Hepatocyte (in vitro differentiated cells): ENCODE data around the gene TOX4. TPM values are rescaled to one million over a fixed set of nuclear protein-coding genes. Genes with fewer than 3 reads are reported as not detected.

Experiments
- DNase-seq: peaks from one replicate; pipeline ENCODE4 v3.0.0-alpha.2; 2016; ENCODE audit warnings: low spot score
- H2AFZ ChIP-seq: fragments of 200-600 bp; sonication (generic); 2 replicates; pipeline ENCODE4 v1.6.0; 2016; ENCODE audit warnings: antibody characterized with exemption, mild to moderate bottlenecking
- H3K27ac ChIP-seq: fragments of 200-600 bp; sonication (generic); 2 replicates; pipeline ENCODE4 v1.5.1; 2016; ENCODE audit warnings: mild to moderate bottlenecking
- H3K27me3 ChIP-seq: fragments of 200-600 bp; sonication (generic); 2 replicates; pipeline ENCODE4 v1.6.1; 2016
- H3K36me3 ChIP-seq: fragments of 200-600 bp; sonication (generic); replicated peaks from 2 replicates; pipeline ENCODE4 v1.5.1; 2016; ENCODE audit warnings: low read depth; ENCODE audit not compliant: insufficient read depth
- H3K4me1 ChIP-seq: fragments of 200-600 bp; sonication (generic); 2 replicates; pipeline ENCODE4 v1.5.1; 2016; ENCODE audit warnings: mild to moderate bottlenecking, moderate library complexity; ENCODE audit not compliant: insufficient read depth
- H3K4me2 ChIP-seq: fragments of 200-600 bp; sonication (generic); 2 replicates; pipeline ENCODE4 v1.6.0; 2016
- H3K4me3 ChIP-seq: fragments of 200-600 bp; sonication (generic); 2 replicates; pipeline ENCODE4 v1.5.1; 2016; ENCODE audit warnings: mild to moderate bottlenecking
- H3K79me2 ChIP-seq: fragments of 200-600 bp; sonication (generic); 2 replicates; pipeline ENCODE4 v1.6.0; 2017; ENCODE audit warnings: mild to moderate bottlenecking
- H3K9me2 ChIP-seq: fragments of 200-600 bp; sonication (generic); replicated peaks from 2 replicates; pipeline ENCODE4 v1.6.0; 2017; ENCODE audit warnings: mild to moderate bottlenecking; ENCODE audit not compliant: insufficient read depth
- H3K9me3 ChIP-seq: fragments of 200-600 bp; sonication (generic); 2 replicates; pipeline ENCODE4 v1.5.1; 2016; ENCODE audit warnings: low read depth, mild to moderate bottlenecking
- H4K20me1 ChIP-seq: fragments of 200-600 bp; sonication (generic); 2 replicates; pipeline ENCODE4 v1.6.0; 2016; ENCODE audit warnings: mild to moderate bottlenecking; ENCODE audit not compliant: insufficient read depth, poor library complexity, severe bottlenecking
- CTCF ChIP-seq: fragments of 200-600 bp; sonication (generic); IDR thresholded peaks from 2 replicates; pipeline ENCODE4 v1.5.1; 2016; ENCODE audit warnings: antibody characterized with exemption, mild to moderate bottlenecking; ENCODE audit not compliant: poor library complexity
- EZH2 ChIP-seq: fragments of 200-600 bp; sonication (generic); IDR thresholded peaks from 2 replicates; pipeline ENCODE4 v1.6.1; 2016; ENCODE audit warnings: antibody characterized with exemption, mild to moderate bottlenecking, borderline replicate concordance
- EZH2phosphoT487 ChIP-seq: fragments of 200-600 bp; sonication (generic); IDR thresholded peaks from one replicate; pipeline ENCODE4 v1.6.1; 2018; ENCODE audit warnings: antibody characterized with exemption, mild to moderate bottlenecking, low read depth, moderate library complexity; ENCODE audit not compliant: unreplicated experiment, severe bottlenecking
- WGBS: methylation state at CpG from one replicate; pipeline ENCODE4 v1.1.6; 2016; ENCODE audit warnings: low lambda C conversion rate; ENCODE audit errors: missing lambda C conversion rate; 5-methylcytosine and 5-hydroxymethylcytosine counted together
- polyA plus RNA-seq: library from polyadenylated mRNA; unstranded; fragments of >200 nt; fragmentation: Nextera tagmentation; extraction: Ambion mirVana; gene quantifications from 2 replicates; pipeline ENCODE4 v1.2.1, GENCODE V29; 2016
- total RNA-seq: library from RNA; depleted of rRNA; stranded (reverse); fragments of >200 nt; gene quantifications from 2 replicates; pipeline ENCODE4 v1.2.3, GENCODE V29; 2014

TOX4 gene
- total and polyA plus RNA-seq, 2 experiments from 2014 or later: 42.5 to 55.5 TPM

GRCh38 chr14:21467616-21468015 is 9.4 kb upstream of the TOX4 start:
- no peak overlapping the region for H3K4me3 ChIP-seq
- no peaks in the 10 kb centered on the region for H3K9me3 ChIP-seq
- no peaks in the 10 kb centered on the region for H4K20me1 ChIP-seq
- no peak for DNase-seq
- H3K79me2 ChIP-seq: no peaks in the 10 kb centered on the region
- no peak overlapping the region for H3K27ac ChIP-seq
- H3K4me1 ChIP-seq: no peaks in the 10 kb centered on the region
- no peak for TF ChIP-seq EZH2
- TF ChIP-seq EZH2phosphoT487: no peak
- no peak for TF ChIP-seq CTCF
- no peaks in the 10 kb centered on the region for H3K9me2 ChIP-seq
- no peak overlapping the region for H2AFZ ChIP-seq
- H3K36me3 ChIP-seq: no peaks in the 10 kb centered on the region
- no peak overlapping the region for H3K4me2 ChIP-seq
- 100% methylated on average over 1 of the region's 1 CpG for WGBS
- H3K27me3 ChIP-seq: no peaks in the 10 kb centered on the region

GRCh38 chr14:21475767-21476522 is 1.1 kb upstream of the TOX4 start:
- H3K4me1 ChIP-seq: peaks cover 5% of the 10 kb centered on the region
- no peak for TF ChIP-seq EZH2
- TF ChIP-seq CTCF: no peak
- no peak for TF ChIP-seq EZH2phosphoT487
- H3K79me2 ChIP-seq: peaks cover 49% of the 10 kb centered on the region
- peak overlapping the region; percentile 57 for H2AFZ ChIP-seq
- no peaks in the 10 kb centered on the region for H3K27me3 ChIP-seq
- H3K4me3 ChIP-seq: peak overlapping the region; percentile 59
- no peak for DNase-seq
- peak overlapping the region; percentile 75 for H3K4me2 ChIP-seq
- H3K9me2 ChIP-seq: no peaks in the 10 kb centered on the region
- H3K27ac ChIP-seq: peak overlapping the region; percentile 88
- no peaks in the 10 kb centered on the region for H4K20me1 ChIP-seq
- no peaks in the 10 kb centered on the region for H3K36me3 ChIP-seq
- 32% methylated on average over 10 of the region's 10 CpGs for WGBS
- H3K9me3 ChIP-seq: no peaks in the 10 kb centered on the region

GRCh38 chr14:21476523-21476924 is 471 bp upstream of the TOX4 start:
- peaks cover 2% of the 10 kb centered on the region for H4K20me1 ChIP-seq
- H3K4me1 ChIP-seq: peaks cover 5% of the 10 kb centered on the region
- peak overlapping the region; percentile 75 for H3K4me2 ChIP-seq
- DNase-seq: peak; percentile 93
- peaks cover 55% of the 10 kb centered on the region for H3K79me2 ChIP-seq
- H3K27me3 ChIP-seq: no peaks in the 10 kb centered on the region
- H3K4me3 ChIP-seq: peak overlapping the region; percentile 59
- under 1% methylated on average over 26 of the region's 27 CpGs for WGBS
- H3K36me3 ChIP-seq: peaks cover 2% of the 10 kb centered on the region
- H3K27ac ChIP-seq: peak overlapping the region; percentile 88
- no peaks in the 10 kb centered on the region for H3K9me3 ChIP-seq
- no peaks in the 10 kb centered on the region for H3K9me2 ChIP-seq
- TF ChIP-seq EZH2 (no peak), CTCF (no peak), EZH2phosphoT487 (no peak)
- H2AFZ ChIP-seq: peak overlapping the region; percentile 57
